Stimulated activated CD8-positive, alpha-beta memory T cell treated with anti-CD3 and anti-CD28 coated beads, Interleukin-2, amount 100 ng/mL, for 1 hour (primary cell): ENCODE results near the gene PAFAH1B1.
"Not testable (repeated sequence)": the region's sequence is repeated elsewhere in the genome, so short reads cannot be mapped to it uniquely, and the experiment has no call there.

Source experiments
- DNase-seq, 2 donors: peaks; one replicate each; pipeline ENCODE4 v3.0.0-alpha.2; 2020; ENCODE audit warnings: low read depth in 2 of 2

PAFAH1B1 gene

DNA sequence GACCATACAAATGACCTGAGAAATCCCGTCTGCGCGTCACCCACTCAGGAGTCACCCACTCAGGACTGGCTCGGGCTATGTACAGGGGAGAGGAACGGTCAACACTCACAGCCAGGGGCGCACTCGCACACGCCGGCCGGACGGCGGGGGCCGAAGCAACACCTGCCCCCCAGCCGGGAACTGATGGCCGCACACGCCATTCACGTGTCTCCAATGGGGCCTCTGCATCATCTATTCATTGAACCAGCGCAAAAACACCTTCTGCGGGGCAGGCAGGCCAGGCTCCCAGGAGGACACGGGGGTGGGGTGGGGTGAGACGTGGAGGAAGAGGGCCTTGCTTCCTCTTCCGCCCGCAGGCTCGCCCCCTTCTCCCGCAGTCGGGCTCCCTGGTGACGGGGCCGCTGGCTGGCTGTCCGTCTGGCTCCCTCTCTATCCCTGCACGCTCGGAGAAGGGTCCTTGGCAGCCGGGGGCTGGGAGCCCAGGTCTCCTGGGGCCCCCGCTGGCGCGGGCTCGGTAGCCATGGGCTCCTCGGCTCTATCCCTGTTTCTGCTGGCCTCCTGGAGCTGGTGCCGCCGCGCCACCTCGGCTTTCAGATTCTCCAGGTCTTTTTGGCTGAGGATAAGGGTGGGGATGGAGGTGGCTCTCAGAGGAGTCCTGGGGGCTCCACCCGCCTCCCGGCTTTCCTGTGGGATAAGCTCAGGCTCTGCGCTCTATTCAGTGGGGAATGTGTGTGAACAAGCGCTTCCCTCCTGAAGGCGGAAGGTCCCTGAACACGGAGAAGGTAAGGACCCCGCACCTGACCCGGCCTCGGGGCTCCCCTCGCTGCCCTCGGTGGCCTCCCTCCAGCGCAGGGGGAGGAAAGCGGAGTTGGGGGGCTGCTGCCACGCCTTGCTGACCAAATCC, 97.0 kb downstream of the PAFAH1B1 start:
- no peak for DNase-seq

- DNase-seq: no peak
These were observed 97.8 kb downstream of the PAFAH1B1 start for GRCh38 chr17:2691069-2691871.

GRCh38 chr17:2691965-2692780, 98.7 kb downstream of the PAFAH1B1 start:
- no peak for DNase-seq

DNA sequence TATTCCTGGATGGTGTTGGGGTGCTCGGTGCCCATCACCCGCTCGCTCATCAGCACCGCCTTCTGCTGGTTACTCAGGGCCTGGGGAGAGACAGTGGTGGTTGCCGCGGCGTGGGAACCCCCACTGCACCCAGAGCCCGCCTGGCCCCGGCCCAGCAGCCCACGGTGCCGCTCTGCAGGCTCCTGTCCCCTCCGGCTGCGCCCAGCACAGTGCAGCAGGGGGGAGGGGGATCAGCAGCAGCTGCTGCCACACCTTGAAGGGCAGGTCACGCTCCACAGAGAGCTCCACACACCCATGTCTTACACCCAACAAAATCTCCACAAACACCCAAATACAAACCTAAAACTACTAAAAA, 99.3 kb downstream of the PAFAH1B1 start:
- DNase-seq: no peak

GRCh38 chr17:2693561-2694380, 100.3 kb downstream of the PAFAH1B1 start:
- DNase-seq: no peak

DNA sequence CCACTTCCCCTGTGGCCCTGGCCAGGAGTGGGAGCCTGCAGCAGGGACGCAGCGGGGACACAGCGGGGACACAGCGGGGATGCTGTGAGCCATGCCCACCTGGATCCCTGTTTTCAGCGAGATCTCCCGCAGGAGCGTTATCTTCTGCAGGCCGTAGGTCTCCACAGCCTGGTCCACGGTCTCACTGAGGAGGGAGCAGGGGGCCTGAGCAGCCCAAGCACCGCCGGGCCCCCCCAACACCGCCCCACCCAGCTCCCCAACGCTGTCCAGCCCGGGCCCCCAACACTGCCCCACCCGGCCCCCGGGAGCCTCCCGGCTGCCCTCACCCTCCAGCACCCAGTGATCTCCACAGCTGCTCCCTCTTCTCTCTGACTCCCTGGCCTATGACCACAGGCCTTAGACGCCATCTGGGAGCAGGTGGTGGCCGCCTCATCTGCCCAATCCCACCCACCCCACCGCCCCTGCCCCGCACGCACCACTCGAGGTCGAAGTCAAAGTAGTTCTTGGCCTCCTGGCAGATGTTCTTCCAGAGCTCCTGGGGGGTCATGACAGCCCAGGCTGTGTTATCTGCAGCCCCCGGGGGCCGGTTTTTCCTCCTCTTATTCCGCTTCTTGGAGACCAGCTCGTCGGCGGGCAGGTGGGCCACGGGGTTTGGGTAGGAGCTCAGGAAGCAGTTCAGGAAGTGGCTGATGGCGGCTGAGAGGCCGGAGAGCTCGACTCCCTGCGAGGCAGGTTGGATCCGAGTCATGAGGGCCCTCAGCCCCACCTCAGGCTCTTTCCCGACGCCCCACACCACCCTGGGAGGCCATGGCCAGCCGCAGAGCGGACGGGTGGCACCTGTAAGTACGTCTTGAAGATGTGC, 101.2 kb downstream of the PAFAH1B1 start:
- DNase-seq: no peak

GRCh38 chr17:2695243-2695960, 101.9 kb downstream of the PAFAH1B1 start:
- DNase-seq: no peak

- no peak for DNase-seq
These were observed 102.7 kb downstream of the PAFAH1B1 start for GRCh38 chr17:2695961-2696760.

- DNase-seq: no peak
These were observed 104.2 kb downstream of the PAFAH1B1 start for GRCh38 chr17:2697611-2698162.

GRCh38 chr17:2699216-2699805, 105.9 kb downstream of the PAFAH1B1 start:
- not testable (repeated sequence) for DNase-seq

DNA sequence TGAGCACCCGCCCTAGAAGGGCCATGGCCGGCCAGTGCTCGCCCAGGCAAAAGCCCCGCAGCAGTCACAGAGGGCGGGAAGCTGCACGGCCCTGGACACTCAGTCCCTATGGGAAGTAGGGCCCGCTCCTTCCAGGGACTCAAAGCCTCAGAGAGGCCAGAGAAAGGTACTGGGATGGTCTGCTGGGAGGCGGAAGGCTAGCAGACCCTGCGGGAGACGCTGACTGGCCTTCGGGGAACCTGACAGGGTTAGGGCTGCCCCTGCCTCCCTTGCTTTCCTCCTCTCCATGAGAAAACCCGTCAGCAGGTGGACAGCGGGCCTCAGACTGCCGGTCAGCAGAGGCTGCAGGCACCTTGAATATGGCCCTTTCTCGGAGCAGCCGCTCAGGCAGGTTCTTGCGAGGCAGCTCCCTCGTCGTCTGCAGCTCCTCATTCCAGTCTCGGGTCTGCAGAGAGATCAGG, 106.6 kb downstream of the PAFAH1B1 start:
- DNase-seq: no peak

DNA sequence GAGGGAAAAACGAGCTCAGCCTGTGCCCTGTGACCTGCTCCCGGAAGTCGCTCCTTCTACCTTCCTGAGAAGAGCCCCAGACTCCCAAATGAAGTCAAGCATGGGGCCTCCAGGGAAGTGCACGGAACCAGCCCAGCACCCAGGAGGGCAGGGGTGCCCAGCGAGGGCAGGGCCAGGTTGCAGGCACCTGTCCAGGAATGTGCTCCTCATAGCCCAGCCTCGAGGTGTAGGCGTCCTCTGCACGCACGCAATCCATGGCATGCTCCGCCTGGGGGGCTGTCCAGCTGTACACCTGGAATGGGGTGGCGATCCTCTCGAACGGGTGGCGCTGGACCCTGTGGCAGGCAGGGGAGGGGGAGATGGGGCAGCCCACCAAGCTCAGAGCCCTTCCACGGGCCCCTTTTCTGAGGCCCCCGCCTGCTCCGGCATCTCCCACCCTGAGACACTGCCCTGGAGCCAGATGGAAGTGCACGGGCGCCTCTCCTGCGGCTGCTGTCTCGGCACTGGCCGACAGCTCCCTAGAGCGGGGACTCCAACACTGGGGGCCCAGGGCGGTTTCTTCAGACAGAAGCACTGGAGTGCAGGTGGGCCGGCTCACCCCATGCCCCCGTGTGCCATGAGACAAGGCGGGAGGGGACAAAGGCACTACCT, 107.2 kb downstream of the PAFAH1B1 start:
- no peak for DNase-seq

- no peak for DNase-seq
These were observed 107.9 kb downstream of the PAFAH1B1 start for GRCh38 chr17:2701161-2701995.

DNA sequence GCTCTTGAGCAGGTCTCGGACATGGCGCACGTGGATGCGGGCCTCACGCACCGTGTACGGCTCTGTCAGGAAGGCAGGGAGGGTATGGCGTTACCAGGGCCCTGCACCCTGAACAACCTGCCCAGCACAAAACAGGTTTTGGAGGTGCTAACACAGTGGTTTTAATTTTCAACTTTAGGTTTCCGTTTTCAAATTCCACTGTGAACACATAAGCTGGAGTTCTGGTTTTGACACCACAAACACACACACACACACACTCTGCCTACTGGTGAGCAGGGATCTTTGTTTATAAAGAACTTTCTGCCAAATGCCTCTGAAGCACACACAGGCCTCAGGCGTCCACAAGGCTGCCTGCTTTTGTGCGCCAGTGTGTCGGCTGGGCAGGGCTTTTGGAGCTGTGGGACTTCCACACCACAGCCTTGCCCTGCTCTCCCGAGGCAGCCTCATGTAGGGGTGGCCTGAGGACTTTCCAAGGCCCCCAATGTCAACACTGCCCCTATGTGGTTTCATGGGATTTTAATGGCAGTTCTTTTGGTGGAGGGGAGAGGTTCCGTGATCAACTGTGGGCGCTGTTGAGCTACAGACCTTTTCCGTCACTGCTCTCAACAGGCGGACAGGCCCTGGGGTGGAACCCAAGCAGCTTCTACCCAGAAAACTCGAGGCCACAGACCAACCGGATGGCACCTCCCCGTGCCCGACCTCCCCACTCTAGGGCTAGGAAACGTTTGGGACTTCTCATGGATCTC, 108.7 kb downstream of the PAFAH1B1 start:
- DNase-seq: no peak

- no peak for DNase-seq
These were observed 109.7 kb downstream of the PAFAH1B1 start for GRCh38 chr17:2703181-2703580.

DNA sequence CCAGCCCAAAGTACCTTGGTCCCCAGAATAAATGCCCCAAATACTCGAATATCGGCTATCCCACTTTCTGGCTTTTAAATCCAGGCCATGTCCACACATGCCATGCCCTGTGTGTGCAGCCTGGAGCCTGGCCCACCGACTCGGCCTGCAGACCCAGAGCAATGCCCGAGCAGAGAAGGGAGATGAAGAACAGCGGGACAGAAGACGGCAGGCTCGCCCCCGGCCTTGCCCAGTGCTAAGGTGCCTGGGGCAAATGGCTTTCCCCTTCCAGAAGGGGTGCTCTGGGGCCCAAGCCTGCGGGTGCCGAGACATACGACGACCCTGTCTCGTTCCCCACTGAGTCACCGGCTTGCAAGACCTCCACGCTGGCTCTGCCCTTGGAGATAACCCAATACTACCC, 110.2 kb downstream of the PAFAH1B1 start:
- DNase-seq: no peak
